Stomach (tissue), 9 donors: ENCODE measurements around the gene BAZ2B. TPM values are rescaled to one million over a fixed set of nuclear protein-coding genes. Genes with fewer than 3 reads are reported as not detected.

Experiments used
- DNase-seq, 2 donors: peaks; one replicate each; pipeline versions ENCODE4 v3.0.0 to v3.0.0-alpha.2; 2013 to 2019
- H3K27ac ChIP-seq, 5 donors: fragments of 200-600 bp in 4 of 5; sonication (generic) in 4 of 5; one replicate each; pipeline ENCODE4 v1.5.1; 2013 to 2019; ENCODE audit warnings: mild to moderate bottlenecking in 1 of 5, moderate library complexity in 1 of 5
- H3K27me3 ChIP-seq, 3 donors: fragments of 200-600 bp; sonication (generic); one replicate each; pipeline ENCODE4 v1.5.1; 2017 to 2019; ENCODE audit warnings: mixed run types in 1 of 3
- H3K36me3 ChIP-seq, 4 donors: fragments of 200-600 bp; sonication (generic); 1 replicate in 3 of 4; 2 replicates in 1 of 4; pipeline ENCODE4 v1.5.1; 2016 to 2019
- H3K4me1 ChIP-seq, 4 donors: fragments of 200-600 bp; sonication (generic); one replicate each; pipeline ENCODE4 v1.5.1; 2016 to 2019
- H3K4me3 ChIP-seq, 4 donors: fragments of 200-600 bp; sonication (generic) in 3 of 4; one replicate each; pipeline ENCODE4 v1.5.1; 2016 to 2019; ENCODE audit warnings: mild to moderate bottlenecking in 1 of 4
- H3K9me3 ChIP-seq, 4 donors: fragments of 200-600 bp; sonication (generic); one replicate each; pipeline ENCODE4 v1.5.1; 2016 to 2019
- CTCF ChIP-seq, 7 experiments: fragments of 450-650 bp in 4 of 7; fragments of 200-600 bp in 3 of 7; sonication (generic) in 3 of 7; IDR thresholded peaks; one replicate each; pipeline ENCODE4 v1.5.1; 2016 to 2019; ENCODE audit warnings: antibody characterized with exemption in 7 of 7, control low read depth in 2 of 7, mild to moderate bottlenecking in 1 of 7
- EP300 ChIP-seq: sonication (generic); formaldehyde crosslinking; IDR thresholded peaks from one replicate; pipeline ENCODE4 v1.6.1; 2017; ENCODE audit warnings: antibody characterized with exemption
- POLR2A ChIP-seq, 4 donors: fragments of 450-650 bp; IDR thresholded peaks; one replicate each; pipeline ENCODE4 v1.6.1; 2016; ENCODE audit warnings: antibody characterized with exemption in 4 of 4, control low read depth in 2 of 4, mild to moderate bottlenecking in 1 of 4, moderate library complexity in 1 of 4
- POLR2AphosphoS5 ChIP-seq, 3 donors: sonication (generic); formaldehyde crosslinking; IDR thresholded peaks; one replicate each; pipeline ENCODE4 v1.6.1; 2016; ENCODE audit warnings: antibody characterized with exemption in 3 of 3
- WGBS, 5 donors: extraction: QIAGEN DNeasy Blood & Tissue Kit in 3 of 5; methylation state at CpG; one replicate each; pipeline versions ENCODE4 v1.1.5 to v1.1.7; 2013 to 2018; 5-methylcytosine and 5-hydroxymethylcytosine counted together
- intact Hi-C: fragments of 100-400 bp; cut with DNase I; formaldehyde crosslinking; loops from one replicate; pipeline ENCODE4 v1.15.1; 2023; ENCODE audit warnings: low total_unique reads
- polyA plus RNA-seq, 3 donors: library from polyadenylated mRNA; stranded (reverse); fragments of 200-250 nt; gene quantifications; one replicate each; pipeline ENCODE4 v1.2.3, GENCODE V29; 2013
- total RNA-seq, 5 donors: library from RNA; depleted of rRNA; stranded (reverse); fragments of >200 nt; gene quantifications; one replicate each; pipeline versions ENCODE4 v1.1.0 to v1.2.3, GENCODE V29; 2014 to 2016
- donor health status: healthy with polysubstance abuse.
- donor health status: Bipolar disorder and iron deficiency.
- donor health status: healthy.

Gene BAZ2B
- total and polyA plus RNA-seq, 8 donors, result 7.2 to 245 (median 59.2) TPM

GRCh38 chr2:159382447-159383028, 233.8 kb downstream of the BAZ2B start:
- peaks cover 0 to 81% (median 70%) of the 10 kb centered on the region in 4 donors for H3K36me3 ChIP-seq
- intact Hi-C loops, result no loop called here
- TF ChIP-seq CTCF (IDR thresholded peaks at IDR 0.05), result no peak
- no peak for TF ChIP-seq POLR2AphosphoS5 (IDR thresholded peaks at IDR 0.05)
- TF ChIP-seq EP300, result no peak
- TF ChIP-seq POLR2A (IDR thresholded peaks at IDR 0.05), result no peak
- H3K27ac ChIP-seq, result no peak overlapping the region
- H3K9me3 ChIP-seq, result no peaks in the 10 kb centered on the region
- WGBS, 5 donors, result 94 to 98% (median 96%) methylated on average over 6 of the region's 6 CpGs
- H3K27me3 ChIP-seq, result no peaks in the 10 kb centered on the region
- DNase-seq, result no peak
- no peaks in the 10 kb centered on the region for H3K4me1 ChIP-seq
- no peak overlapping the region for H3K4me3 ChIP-seq

- peak in 1 of 2 donors; percentile 6 for DNase-seq
- intact Hi-C loops, result no loop called here
- Histone ChIP-seq H3K4me1 (no peaks in the 10 kb centered on the region), H3K27me3 (no peaks in the 10 kb centered on the region), H3K27ac (no peak overlapping the region), H3K36me3 (peaks cover 0 to 76% (median 64%) of the 10 kb centered on the region in 4 donors), H3K9me3 (no peaks in the 10 kb centered on the region), H3K4me3 (no peak overlapping the region)
- TF ChIP-seq CTCF (IDR thresholded peaks at IDR 0.05) (no peak), POLR2AphosphoS5 (IDR thresholded peaks at IDR 0.05) (no peak), POLR2A (IDR thresholded peaks at IDR 0.05) (no peak), EP300 (no peak)
Measured at GRCh38 chr2:159381574-159381973, 234.8 kb downstream of the BAZ2B start.

GRCh38 chr2:159380685-159381239, 235.6 kb downstream of the BAZ2B start:
- WGBS, 5 donors, result 72 to 94% (median 83%) methylated on average over 1 of the region's 1 CpG
- H3K4me1 ChIP-seq, result no peaks in the 10 kb centered on the region
- peaks cover 0 to 68% (median 56%) of the 10 kb centered on the region in 4 donors for H3K36me3 ChIP-seq
- TF ChIP-seq EP300, result no peak
- no peak for TF ChIP-seq POLR2A (IDR thresholded peaks at IDR 0.05)
- TF ChIP-seq POLR2AphosphoS5 (IDR thresholded peaks at IDR 0.05), result no peak
- no peak for TF ChIP-seq CTCF (IDR thresholded peaks at IDR 0.05)
- no peak overlapping the region for H3K4me3 ChIP-seq
- intact Hi-C loops, result no loop called here
- no peaks in the 10 kb centered on the region for H3K27me3 ChIP-seq
- peak in 1 of 2 donors; percentile 6 for DNase-seq
- no peak overlapping the region for H3K27ac ChIP-seq
- H3K9me3 ChIP-seq, result no peaks in the 10 kb centered on the region

GRCh38 chr2:159379181-159379580, 237.2 kb downstream of the BAZ2B start:
- H3K27ac ChIP-seq, result no peak overlapping the region
- WGBS, 5 donors, result 0 to 48% (median 3%) methylated on average over 1 of the region's 1 CpG
- no peaks in the 10 kb centered on the region for H3K27me3 ChIP-seq
- TF ChIP-seq CTCF (IDR thresholded peaks at IDR 0.05), result no peak
- no peak for TF ChIP-seq EP300
- no peak for TF ChIP-seq POLR2AphosphoS5 (IDR thresholded peaks at IDR 0.05)
- no peak for TF ChIP-seq POLR2A (IDR thresholded peaks at IDR 0.05)
- intact Hi-C loops, result no loop called here
- no peaks in the 10 kb centered on the region for H3K9me3 ChIP-seq
- peaks cover 0 to 65% (median 50%) of the 10 kb centered on the region in 4 donors for H3K36me3 ChIP-seq
- no peak overlapping the region for H3K4me3 ChIP-seq
- no peak for DNase-seq
- no peaks in the 10 kb centered on the region for H3K4me1 ChIP-seq
